HG03175 (cell line): Measurements from ENCODE around the gene GABRP.
"Not testable (repeated sequence)": the region's sequence is repeated elsewhere in the genome, so short reads cannot be mapped to it uniquely, and the experiment has no call there.

Source experiments
- ATAC-seq: cut with Tn5 transposase; IDR thresholded peaks from one replicate; pipeline ENCODE4 v1.9.1; 2021; ENCODE audit warnings: mild to moderate bottlenecking, moderate library complexity; ENCODE audit not compliant: unreplicated experiment

GABRP gene

GRCh38 chr5:170754508-170754907 is 29.0 kb upstream of the GABRP start:
- not testable (repeated sequence) for ATAC-seq

DNA sequence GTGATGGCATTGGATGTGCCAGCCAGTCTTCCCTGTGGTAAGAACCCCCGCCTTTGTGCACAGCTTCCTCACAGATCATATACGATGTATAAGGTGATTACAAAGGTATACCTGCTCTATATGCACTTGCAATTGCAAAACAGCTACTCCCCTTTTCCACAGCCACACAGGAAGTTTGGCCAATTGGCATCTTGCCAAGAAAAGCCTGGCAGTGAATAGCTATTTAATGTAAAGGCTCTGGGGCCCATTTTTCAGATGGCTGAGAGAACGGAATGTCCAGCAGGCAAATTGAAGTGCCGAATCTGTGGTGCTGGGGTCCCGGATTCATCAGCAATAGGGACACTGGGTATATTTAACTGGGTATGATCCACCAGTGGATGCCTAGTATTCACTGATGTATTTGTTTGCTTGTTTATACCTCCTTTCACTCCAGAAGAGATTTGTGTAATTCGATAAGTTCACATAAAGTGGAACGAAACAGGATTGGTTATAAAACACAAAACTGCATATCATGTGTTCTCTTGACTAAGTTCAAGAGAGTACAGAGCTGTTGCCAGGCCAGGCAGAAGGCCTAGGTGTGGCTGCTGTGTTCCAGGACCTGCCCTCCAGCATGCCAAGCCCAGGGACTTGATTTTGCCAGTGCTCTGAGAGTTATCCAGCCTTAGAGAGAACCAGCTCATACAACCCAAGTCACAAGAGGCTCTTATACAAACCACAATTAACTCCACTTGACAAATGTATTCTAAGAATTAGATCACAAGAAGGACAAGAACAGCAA is 27.7 kb upstream of the GABRP start:
- ATAC-seq: no peak

DNA sequence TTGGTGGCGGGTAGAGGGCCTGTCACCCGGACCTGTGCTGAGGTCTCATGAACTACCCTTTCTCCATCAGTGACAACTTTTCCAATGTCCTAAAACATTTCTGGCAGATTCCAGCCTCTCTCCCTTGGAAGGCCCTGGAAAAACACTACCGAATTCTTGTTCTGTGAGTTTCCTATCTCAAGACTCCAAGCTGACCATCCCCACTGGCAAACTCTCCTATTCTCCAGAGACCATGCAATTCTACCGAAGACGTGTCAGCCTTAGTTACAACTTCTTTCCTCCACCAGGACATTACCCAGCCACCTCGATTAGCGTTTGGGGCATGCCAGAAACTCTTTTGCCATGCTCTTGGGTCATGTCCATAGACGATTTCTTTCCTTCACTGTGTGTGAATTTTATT is 26.8 kb upstream of the GABRP start:
- no peak for ATAC-seq

DNA sequence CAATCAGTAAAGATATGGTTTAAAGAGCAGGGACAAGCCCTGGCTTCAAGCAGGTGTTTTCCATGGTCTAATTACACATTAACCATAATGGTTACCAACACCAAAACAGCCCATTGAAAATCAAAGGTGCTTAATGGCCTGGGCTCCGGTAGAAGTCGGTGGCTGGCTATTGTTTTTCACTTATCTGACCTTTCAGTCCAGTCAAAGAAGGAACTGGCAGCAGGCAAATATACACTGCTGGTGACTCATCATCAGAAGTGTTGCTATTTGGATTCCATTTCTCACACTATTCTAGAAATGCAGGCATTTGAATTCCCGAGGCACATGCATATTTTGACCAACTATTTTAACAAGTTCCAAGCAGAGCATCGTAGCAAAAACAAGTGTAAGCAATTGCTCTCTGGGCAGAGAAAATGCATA is 26.3 kb upstream of the GABRP start:
- ATAC-seq: peak; percentile 82

DNA sequence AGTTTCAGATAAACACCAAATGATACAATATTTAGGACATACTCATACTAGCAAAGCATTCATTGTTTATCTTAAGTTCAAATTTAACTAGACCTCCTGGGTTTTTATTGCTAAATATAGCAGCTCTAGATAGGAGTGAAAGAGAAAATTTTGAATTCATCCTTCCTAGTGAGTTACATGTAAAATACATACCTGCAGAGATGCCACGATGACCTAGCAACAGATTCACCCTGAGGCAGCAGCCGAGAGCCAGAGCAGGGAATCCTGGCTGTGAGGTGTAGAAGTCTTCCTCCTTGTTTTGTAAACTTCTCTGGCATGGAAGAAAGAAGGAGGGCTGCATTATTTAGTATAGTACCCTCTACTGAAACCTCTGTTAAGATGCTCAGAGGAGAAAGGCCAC is 25.9 kb upstream of the GABRP start:
- ATAC-seq: no peak

DNA sequence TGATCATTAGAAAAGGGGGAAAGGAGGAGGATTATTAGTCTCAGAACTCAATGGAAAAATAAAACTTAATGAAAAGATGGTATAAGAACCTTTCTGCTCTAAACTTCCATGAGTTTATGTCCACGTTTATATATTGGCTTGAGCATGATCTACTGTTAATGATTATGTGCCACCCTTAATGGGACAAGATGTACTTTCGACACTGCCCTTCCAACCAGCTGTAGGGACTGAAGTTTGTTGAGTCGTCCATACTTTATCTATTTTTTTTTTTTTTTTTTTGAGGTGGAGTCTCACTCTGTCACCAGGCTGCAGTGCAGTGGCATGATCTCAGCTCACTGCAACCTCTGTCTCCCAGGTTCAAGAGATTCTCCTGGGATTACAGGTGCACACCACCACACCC is 25.0 kb upstream of the GABRP start:
- no peak for ATAC-seq

DNA sequence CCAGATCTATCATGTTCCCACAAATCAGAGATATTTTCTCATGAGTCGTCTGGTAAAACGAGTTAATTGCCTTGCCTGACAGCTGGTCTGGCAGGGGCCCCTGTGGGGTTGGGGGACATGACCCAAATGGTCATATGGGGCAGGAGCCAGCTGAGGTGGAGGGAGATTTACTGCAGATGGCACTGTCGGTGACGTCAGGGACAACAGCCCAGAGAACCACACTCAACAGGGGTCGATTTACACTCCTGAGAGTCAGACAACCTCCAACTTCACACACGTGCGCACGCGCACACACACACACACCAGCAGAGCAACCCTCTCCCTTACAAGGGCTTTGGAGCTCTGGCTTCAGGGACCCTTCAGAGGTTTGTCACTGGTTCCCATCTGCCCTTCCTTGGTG is 23.4 kb upstream of the GABRP start:
- no peak for ATAC-seq

DNA sequence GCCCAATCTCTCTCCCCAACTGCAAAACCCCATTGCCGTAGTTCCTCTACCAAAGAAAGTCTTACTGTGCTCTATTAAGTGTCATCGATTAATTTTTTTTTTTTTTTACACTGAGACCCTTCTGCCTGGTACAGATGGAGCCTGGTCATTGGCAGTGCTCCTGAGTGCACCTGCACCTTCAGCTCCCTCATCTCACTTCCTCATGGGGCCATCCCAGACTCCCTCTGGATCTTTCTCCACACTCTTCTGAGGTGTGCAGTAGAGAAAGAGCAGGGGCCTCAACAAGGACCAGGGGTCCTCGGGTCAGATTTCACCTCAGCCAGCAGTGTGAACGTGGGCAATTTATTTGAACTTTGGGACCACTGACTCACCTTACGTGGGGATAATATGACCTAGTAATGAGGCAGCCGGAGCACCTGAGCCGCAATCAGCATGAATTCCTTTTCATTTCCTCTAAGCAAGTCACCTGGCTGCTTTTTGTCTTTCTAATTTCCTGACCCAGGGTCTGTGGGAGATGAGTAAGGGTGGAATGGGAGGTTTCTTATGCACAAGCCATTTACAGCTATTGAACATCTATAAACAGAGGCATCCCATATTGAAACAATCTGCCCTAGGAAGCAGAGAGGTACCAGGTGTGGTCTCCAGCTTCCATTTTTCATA is 22.3 kb upstream of the GABRP start:
- no peak for ATAC-seq

DNA sequence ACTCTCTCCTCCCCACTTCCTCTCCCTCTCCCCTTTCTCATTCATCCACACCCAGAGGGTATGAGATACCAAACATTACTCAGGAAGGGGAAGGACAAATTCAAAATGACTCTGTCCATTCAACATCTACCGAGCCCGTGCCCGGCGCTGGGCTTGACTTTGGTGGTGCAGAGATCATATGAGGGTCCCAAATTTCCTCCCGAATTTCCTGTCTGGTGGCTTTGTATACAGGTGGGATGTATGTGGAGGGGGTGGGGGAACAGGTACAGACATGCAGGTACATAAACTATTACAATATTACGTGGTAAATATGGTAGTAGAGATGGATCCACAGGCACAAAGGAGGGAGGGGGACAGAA is 21.8 kb upstream of the GABRP start:
- ATAC-seq: no peak

GRCh38 chr5:170762298-170762697 is 21.2 kb upstream of the GABRP start:
- not testable (repeated sequence) for ATAC-seq

- not testable (repeated sequence) for ATAC-seq
Observed at GRCh38 chr5:170765868-170766267, 17.7 kb upstream of the GABRP start.

DNA sequence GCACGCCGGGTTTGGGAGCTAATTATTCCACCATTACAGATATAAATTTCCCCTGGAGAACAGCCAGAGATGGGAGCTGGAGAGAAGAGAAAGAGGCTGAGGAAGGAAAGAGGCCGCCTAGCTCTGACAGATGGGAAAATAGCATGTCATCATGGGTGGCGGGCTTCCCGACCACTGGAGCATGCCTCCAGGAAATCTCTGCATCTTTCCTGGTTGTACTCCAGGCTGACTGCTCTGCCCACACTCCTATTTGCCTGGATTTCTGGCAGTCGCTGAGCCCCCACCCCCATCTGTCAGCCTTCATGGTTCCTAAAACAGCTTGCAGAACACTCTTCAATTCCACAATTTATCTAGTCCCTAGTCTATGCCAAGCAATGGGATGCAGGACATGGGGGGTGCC is 14.3 kb upstream of the GABRP start:
- ATAC-seq: no peak

- no peak for ATAC-seq
Observed at GRCh38 chr5:170769898-170770416, 13.6 kb upstream of the GABRP start.

- no peak for ATAC-seq
Observed at GRCh38 chr5:170771496-170771895, 12.0 kb upstream of the GABRP start.

DNA sequence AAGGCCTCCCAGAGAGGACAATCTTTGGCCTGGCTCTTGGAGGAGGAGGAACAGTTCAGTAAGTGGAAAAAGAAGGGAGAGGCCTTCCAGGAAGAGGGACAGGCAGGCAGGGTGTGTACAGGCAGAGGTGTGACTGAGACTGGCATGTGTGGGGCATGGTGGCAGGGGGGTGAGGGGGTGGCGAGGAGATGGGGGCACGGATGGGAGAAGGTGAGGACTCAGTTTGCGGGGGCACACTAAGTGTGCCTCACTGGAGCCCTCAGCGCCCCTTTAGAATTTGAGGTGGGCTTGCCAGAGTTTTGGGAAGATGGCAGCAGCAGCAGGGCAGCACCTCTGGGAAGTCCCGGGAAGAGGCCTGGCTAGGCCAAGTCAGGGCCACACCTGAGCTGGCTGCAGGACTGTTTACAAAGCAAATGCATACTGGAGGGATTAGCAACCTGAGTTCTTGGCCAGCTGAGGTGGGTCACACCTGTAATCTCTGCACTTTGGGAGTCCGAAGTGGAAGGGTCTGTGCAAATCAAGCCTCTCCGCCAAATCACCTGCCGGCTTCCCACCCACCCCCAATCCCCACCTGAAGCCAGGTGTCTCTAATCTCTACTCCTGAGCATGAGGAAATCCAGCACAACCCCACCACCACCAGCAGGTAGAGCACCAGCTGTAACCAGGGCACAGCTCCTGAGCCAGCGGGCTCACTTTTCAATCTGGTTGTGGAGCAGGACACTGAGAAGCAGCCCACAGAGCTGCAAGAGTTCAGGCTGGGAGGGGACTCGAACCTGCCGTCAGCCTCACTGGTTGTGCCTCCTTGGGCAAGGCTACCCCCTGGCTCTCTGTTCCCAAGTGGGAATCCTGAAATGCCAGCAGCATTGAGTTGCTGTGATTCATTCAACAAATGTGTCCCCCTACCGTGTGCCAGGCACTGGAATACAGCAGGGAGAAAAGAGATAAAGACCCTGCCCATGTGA is 10.2 kb upstream of the GABRP start:
- no peak for ATAC-seq

GRCh38 chr5:170774831-170775230 is 8.7 kb upstream of the GABRP start:
- no peak for ATAC-seq

DNA sequence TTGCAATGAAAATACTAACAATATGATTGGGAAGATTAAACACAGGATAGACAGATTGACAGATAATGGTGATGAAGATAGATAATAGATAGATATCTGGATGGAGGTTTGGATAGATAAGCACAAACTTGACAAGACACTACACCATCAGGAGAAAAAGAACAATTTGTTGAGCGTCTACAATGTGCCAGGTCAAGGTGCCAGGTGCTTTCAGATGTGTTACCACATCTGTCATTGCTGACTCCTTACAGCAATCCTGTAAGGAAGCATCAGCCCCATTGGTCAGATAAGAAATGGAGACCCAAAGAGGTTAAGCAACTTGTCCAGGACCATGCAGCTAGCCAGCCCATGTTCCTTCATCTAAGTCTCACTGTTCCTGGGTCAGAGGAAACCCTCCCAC is 1.6 kb upstream of the GABRP start:
- ATAC-seq: no peak

- ATAC-seq: no peak
Observed at GRCh38 chr5:170782438-170782837, 1.1 kb upstream of the GABRP start.

DNA sequence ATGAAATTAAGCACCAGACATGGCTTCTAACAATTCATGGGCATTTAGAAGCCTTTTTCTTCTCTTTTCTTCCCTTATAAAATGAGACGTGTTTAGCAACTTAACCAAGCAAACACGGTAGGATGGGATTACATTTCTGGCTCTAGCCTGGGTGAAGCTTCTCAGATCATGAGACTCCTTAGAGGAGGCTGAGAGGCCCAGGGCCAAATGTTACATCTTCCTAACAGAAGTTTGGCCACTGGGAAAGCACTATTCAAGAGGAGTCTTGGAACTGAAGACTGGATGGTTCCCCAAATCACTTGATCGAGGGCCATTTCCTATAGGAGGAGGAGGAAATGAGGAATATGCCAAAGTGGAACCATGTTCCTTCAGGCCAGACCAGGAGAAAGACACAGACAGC is 1.9 kb downstream of the GABRP start:
- ATAC-seq: no peak

DNA sequence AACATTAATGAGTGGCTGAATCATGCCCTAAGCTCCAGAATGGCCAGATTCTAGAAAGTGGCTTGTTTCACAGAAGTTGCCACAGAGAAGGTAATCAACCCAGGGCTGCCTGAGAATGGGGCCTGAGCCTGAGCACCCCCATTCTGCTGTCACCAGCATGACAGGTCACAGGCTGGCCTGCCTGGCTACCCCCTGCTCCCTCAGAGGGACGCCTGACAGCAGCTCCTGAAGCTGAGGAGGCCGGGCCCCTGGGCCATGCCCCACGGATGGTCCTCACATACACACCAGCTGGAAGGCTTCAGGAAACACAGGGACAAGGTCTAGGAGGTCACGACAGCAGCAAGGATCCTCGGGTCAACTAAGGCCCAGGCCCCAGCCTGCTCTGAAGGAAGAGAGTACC is 3.7 kb downstream of the GABRP start:
- no peak for ATAC-seq

- ATAC-seq: no peak
Observed at GRCh38 chr5:170788626-170789304, 5.2 kb downstream of the GABRP start.
